GM19455 (cell line): ENCODE data around the gene CHRND.
"Not testable (repeated sequence)": the region's sequence is repeated elsewhere in the genome, so short reads cannot be mapped to it uniquely, and the experiment has no call there.

Experiments used
- ATAC-seq: cut with Tn5 transposase; IDR thresholded peaks from one replicate; pipeline ENCODE4 v1.9.1; 2021; ENCODE audit not compliant: unreplicated experiment

The CHRND gene

DNA sequence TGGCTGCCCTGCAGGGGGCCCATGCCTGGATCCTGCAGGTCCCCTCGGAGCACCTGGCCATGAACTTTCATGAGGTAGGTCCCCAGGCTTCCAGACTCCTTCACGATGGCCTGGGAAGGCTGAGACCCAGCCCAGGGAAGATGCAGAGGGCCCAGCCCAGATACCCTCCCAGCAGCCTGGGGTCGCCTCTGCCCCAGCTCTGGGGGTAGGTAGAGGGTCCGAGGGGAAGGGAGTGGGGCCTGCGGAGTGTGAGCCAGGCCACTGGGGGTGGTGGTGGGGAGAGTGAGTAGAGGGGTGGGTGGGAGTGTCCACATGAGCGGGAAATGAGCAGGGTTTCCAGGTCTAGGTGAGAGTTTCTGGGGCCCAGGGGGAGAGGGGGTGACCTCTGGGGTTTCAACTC lies 1.2 kb upstream of the CHRND start:
- ATAC-seq: no peak

DNA sequence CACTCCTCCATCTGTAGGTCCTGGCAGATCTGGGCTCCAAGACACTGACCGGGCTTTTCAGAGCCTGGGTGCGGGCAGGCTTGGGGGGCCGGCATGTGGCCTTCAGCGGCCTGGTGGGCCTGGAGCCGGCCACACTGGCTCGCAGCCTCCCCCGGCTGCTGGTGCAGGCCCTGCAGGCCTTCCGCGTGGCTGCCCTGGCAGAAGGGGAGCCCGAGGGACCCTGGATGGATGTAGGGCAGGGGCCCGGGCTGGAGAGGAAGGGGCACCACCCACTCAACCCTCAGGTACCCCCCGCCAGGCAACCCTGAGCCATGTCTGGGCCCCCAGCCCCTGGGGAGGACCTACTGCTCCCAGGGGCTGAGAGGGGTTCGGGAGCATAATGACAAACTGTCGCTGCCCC lies 761 bp upstream of the CHRND start:
- ATAC-seq: no peak

DNA sequence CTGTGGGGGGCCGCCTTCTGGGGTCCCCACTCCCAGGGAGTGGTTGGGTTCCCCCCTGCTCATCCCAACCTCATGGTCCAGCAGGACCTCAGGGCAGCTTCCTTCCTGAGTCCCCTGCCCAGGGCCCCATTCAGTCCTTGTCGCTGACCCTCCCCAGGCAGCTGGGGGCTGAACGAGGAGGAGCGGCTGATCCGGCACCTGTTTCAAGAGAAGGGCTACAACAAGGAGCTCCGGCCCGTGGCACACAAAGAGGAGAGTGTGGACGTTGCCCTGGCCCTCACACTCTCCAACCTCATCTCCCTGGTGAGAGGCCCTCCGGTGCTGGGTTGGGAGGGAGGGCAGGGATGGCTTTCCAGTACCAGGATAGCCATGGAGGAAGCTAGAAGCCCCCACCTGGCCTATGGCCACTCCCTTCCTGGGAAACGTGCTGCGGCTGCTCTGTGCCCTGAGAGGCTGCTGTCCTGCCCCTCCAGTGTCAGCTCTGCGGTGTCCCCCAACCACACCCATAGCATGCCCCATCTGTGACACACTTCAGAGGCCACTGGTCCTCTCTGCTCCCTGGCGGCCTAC lies 497 bp downstream of the CHRND start:
- no peak for ATAC-seq

DNA sequence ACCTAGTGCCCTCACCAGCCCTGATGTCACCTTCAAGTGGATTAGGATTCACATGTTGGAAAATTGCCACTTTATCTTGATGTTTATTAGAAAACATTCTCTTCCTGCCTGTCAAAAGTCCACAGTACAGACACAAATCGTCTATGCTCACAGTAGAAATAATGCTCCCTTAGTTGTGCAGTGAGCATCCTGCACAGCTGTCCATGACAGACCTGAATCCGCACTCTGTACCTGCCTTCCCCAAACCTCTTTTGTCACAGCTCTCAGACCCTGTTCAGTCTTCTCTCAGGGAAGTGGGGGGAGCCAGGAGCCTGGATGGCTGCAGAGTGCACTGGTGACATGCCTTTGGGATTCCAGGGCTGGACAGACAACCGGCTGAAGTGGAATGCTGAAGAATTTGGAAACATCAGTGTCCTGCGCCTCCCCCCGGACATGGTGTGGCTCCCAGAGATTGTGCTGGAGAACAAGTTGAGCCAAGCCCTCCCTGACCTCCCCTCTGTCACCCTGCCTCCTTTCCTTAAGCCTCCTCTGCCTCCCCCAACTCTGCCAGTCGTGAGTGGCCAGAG lies 2.0 kb downstream of the CHRND start:
- no peak for ATAC-seq

DNA sequence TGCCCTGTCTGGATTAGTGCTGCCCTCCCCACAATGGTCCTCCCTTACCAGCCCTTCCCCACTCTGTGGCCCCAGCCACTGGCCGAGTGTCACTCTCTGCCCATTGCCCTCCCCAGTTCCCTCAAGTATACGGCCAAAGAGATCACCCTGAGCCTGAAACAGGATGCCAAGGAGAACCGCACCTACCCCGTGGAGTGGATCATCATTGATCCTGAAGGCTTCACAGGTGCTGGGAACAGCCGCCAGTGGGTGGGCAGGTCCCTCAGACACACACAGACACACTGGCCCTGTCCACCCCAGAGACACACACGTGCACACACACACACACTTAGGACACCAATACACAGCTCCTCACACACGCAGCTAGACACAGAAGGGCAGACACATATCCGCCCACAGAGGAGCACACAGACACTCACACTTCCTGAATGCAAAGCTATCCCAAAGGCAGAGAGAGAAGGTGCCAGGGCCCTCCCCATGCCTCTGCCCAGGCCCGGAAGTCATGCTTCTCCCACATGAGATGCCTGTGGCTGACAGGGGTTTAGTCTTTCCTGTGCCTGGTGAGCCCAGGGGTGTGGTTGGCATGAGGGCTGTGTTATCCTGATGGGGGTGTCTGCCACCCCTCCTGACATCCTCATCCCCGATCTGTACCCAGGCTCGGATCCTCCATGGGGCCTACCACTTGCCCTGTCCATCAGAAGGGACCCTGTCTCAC lies 2.9 kb downstream of the CHRND start:
- no peak for ATAC-seq

DNA sequence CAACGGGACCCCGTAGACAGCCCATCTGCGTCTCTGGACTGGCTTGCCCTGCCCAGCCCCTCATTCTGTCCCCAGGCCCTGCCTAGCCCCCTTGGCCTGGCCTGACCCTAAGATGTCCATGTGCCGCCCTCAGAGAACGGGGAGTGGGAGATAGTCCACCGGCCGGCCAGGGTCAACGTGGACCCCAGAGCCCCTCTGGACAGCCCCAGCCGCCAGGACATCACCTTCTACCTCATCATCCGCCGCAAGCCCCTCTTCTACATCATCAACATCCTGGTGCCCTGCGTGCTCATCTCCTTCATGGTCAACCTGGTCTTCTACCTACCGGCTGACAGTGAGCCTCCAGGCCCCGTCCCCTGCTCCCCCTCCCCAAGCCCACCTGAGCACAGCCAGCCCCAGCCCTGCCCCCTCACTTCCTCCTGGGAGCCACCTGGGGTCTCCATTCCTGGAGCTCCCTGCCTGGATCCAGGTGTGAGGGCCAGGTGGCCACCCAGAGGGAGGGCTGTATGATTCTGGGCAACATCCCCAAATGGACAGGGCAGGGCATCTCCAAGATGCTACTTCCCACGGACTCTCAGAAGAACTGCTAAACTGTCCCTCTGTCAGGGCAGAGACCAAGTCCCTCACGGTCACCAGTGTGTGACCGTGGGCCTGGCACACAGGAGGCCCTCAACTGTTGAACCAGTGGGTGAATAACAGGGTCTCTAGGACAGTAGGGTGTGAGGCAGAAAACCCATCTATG lies 4.0 kb downstream of the CHRND start:
- no peak for ATAC-seq

DNA sequence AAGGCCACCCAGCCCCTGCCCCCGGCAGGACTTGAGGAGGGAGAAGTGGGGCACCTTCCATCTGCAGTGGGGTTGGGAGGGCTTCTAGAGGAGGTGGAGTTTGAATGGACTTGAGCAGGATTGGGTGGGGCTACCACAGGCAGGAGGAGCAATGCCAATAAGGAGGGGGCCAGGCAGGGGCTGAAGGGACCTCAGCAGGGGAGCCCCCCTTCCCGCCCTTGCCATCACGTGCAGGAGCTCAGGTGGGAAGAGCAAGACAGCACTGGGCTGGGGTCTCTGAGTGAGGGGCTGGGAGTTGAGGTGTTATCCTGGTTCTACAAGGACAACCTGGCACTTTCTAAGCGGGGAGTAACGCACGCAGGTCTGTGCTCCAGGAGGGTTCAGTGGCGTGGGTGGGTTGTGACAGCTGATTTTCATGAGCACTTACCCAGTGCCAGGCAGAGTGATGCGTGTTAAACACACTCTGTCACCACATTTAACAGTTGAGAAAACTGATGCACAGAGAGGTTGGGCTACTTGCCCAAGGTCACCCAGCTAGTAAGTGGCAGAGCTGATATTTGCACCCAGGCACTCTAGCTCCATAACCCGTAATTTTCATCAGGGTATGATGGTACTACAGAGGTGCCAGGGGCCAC lies 4.8 kb downstream of the CHRND start:
- no peak for ATAC-seq

DNA sequence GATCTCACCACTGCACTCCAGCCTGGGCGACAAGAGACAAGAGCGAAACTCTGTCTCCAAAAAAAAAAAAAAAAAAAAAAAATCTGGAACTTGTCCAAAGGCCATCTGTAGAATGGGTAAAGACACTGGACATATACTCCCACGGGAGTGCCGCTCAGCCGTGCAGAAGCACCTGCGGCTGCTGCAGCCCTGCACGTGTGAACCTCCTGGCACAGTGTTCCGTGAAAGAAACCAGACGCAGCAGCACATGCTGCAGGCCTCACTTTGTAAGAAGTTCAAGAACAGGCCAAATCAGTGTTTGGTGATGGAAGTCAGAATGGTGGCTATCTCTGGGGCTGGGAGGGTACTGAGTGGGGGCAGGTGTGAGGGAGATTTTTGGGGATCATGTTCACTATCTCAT lies 6.5 kb downstream of the CHRND start:
- ATAC-seq: no peak

DNA sequence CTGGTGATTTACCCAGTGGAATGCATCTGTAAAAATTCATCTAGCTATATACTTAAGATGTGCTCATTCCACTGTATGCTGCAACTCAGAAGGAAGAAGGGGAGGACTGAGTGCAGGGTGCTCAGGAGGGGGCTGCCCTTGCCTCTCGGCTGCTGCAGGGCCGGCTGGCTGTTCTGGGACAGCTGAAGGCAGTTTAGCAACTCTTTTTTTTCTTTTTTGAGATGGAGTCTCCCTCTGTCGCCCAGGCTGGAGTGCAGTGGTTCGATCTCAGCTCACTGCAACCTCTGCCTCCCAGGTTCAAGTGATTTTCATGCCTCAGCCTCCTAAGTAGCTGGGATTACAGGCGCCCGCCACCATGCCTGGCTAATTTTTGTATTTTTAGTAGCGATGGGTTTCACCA lies 6.9 kb downstream of the CHRND start:
- ATAC-seq: not testable (repeated sequence)

DNA sequence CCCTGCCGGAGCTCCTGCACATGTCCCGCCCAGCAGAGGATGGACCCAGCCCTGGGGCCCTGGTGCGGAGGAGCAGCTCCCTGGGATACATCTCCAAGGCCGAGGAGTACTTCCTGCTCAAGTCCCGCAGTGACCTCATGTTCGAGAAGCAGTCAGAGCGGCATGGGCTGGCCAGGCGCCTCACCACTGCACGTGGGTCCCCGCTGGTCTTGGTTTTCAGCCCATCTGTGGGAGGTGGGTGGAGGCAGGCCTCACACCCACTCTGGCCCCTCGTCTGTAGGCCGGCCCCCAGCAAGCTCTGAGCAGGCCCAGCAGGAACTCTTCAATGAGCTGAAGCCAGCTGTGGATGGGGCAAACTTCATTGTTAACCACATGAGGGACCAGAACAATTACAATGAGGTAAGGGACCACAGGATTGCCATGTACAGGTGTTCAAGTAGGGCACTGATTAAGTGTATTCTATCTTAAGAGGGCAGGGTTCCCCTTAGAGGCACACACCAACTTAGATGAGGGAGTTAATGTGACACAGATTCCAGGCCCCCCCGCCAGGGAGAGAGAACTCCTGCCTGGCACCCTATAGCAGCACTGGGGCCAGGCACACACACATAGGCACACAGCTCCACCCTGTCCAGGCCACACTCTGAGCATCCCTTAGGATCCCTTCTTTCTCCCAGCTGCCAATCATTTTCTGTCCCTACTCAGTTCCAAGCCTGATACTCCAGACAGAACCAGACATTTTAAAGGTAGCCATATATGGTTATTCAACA lies 8.2 kb downstream of the CHRND start:
- no peak for ATAC-seq

DNA sequence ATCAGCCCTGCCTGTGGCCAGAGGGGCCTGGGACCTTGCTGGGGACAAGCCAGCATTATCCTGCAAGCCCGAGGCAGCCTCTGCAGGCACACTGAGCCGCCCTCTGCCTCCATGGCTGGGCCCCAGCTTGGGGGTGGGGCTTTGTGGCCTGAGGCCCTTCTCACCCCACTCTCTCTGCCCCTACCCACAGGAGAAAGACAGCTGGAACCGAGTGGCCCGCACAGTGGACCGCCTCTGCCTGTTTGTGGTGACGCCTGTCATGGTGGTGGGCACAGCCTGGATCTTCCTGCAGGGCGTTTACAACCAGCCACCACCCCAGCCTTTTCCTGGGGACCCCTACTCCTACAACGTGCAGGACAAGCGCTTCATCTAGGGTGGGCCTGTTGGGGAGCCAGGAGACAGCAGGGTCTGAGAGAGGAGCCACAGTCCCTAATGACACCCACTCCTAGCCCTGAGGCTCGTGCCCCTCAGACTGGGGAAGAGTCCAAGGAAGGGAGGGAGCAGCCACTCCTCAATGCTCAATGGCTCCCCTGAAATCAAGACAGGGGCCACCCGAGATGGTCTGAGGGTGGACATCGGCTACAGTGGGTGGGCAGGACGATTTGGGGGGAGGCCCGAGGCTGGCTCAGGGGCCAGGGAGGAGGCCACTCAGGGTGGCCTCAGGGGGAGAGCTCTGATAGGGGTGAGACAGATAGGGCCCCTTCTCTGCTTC lies 9.1 kb downstream of the CHRND start:
- ATAC-seq: no peak

DNA sequence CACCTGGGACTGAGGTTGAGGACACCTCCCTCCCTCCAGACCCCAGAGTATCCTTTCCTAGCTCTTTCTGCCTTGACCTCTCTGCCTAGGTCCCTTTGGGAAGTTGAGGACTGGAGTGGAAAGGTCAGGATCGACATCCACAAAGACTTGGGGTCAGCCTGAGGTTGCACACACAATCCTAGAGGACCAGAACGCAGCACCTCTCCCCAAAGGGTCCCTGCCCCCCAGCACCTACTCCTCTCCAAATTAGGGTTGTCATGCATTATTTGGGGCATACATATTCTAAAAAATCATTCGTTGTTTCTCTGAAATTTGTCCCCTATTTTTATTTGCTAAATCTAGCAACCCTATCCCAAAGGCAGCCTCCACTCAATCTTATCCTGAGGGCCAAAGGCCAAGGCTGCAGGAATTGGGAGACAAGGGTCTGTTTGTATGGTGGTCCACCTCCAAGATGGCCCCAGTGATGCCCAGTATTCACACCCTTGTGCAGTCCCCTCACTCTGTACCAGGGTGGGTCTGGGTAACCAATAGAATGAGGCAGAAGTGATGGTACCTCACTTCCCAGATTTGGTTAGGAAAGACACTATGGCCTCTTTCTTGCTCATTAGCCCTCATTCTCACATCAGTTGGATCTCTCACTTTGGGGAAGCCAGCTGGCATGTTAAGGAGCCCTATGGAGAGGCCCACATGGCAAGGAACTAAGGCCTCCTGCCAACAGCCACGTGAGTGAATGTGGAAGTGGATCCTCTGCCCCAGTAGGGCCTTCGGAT lies 10.0 kb downstream of the CHRND start:
- ATAC-seq: no peak

DNA sequence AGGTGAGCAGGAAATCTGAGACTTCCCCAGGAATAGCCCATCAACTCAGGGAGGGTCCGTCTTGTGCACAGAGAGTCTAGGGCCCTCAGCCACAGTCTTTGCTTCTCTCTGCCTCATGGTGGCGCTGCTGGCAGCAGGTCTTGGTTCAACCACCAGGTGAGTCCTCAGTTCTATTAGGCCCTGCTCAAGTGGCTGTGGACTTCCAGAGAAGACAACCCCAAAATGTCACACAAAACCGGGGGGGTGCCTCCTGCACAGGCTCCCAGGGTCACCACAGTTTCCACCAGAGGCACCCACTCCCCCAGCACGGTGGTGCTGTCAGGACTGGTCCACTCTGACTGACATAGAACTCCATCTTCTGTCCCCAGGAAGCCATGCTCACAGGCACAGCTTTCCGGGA lies 11.1 kb downstream of the CHRND start:
- no peak for ATAC-seq

DNA sequence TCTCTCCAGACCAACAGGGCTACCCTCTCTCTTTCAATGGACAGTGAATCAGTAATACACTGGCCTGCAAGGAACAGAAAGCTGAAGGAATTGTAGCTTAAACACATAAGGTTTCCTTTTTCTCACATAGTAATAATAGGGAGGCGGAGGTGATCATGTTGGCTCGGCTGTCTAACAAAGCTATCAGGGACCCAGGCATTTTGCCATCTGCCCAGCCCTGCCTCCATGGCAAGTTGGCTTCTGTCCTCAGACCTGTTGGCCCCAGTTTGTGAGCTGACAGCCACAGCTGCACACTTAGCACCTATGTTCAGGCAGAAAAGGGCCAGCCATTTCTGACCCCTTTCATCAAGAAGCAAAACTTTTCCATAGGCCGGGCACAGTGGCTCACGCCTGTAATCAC lies 11.5 kb downstream of the CHRND start:
- ATAC-seq: no peak

DNA sequence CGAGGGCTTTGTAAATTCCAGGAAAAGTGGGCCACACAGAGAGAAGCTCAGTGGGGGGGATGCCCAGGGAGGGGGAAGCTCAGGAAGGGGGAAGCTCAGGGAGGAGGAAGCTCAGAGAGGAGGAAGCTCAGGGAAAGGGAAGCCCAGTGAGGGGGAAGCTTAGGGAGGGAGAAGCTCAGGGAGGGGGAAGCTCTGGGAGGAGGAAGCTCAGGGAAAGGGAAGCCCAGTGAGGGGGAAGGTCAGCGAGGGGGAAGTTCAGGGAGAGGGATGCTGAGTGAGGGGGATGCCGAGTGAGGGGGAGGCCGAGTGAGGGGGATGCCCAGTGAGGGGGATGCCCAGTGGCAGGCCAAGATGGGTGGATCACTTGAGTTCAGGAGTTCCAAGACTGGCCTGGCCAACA lies 12.7 kb downstream of the CHRND start:
- no peak for ATAC-seq

DNA sequence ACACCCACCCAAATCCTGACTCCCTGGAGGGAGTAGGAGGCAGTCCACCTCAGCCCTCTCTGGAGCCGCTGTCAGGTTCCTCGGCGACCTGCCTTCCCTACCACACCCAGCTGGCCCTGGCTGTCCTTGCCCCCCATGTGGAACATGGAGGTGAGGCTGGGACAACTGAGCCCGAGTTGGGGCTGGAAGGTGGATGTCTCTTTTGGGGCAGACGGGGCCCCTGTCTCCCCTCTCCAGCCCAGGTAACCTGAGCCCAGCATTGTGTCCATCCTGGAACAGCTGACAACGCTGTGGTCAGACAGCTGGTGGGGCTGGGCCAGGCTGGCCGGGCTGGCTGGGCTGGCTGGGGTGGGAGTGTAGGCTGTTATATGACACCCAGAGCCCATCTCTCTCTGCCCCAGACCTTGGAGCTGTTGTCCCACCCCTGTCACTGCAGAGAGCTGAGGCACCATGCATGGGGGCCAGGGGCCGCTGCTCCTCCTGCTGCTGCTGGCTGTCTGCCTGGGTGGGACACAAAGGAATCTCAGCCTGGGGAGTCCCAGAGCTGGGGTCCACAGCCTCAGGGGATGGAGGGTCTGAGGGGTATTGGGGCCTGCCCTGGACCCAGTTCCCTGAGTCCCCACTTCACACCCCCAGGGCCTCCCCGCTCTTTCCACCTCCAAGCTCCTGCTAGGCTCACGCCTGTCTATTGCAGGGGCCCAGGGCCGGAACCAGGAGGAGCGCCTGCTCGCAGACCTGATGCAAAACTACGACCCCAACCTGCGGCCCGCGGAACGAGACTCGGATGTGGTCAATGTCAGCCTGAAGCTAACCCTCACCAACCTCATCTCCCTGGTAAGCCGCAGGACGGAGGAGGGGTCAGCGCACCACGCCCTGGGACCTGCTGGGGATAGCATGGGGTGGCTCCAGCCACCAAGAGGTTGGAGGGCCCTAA lies 13.6 kb downstream of the CHRND start, which contains the start of gene CHRNG:
CHRNG (plus strand) TSS at position 395 of the 934 bp plus-strand sequence; CDS start at position 451, 56 bp downstream.
- ATAC-seq: no peak

DNA sequence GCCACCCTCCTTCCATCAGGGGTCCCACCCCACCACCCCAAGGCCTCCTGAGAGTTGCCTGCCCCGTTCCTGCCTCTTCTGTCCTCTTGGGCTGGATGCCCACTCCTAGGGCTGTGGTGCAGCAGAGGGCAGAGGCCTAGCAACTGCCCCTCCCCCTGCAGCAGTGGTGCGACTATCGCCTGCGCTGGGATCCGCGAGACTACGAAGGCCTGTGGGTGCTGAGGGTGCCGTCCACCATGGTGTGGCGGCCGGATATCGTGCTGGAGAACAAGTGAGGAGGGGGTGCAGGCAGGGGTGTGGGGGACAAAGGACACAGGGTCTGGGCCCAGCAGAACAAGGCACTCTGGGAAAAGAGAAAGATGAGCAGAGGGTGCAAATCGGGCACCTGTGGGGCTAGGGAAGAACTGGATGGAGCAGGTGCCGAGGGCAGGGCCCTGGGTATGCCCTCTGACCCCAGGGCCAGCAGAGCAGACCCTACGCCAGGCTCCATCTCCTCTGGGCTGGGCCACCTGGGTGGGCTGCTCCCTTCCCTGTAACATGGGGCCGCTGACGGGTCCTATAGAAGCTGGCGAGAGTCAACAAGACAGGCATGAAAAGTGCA lies 14.6 kb downstream of the CHRND start:
- no peak for ATAC-seq
